T-cell (primary cell): ENCODE data around the gene EPHA10. TPM values are rescaled to one million over a fixed set of nuclear protein-coding genes. Genes with fewer than 3 reads are reported as not detected.

Experiments used
- ATAC-seq, 4 experiments: fragments of 200-7000 bp in 3 of 4; fragments of 150-1000 bp in 1 of 4; cut with Tn5 transposase; replicated peaks in 1 of 4; 1 replicate in 3 of 4; 2 replicates in 1 of 4; pipeline ENCODE4 v1.10.0; 2021; ENCODE audit warnings: moderate library complexity in 3 of 4, mild to moderate bottlenecking in 2 of 4, moderate number of reproducible peaks in 1 of 4
- CTCF ChIA-PET, 2 donors: fragments of 300-600 bp; sonication (Branson Sonifier 250); formaldehyde crosslinking; loops; one replicate each; lab custom pipeline; 2022; ENCODE audit warnings: antibody characterized with exemption in 2 of 2; lab: Charles Lee
- POLR2A ChIA-PET, 2 donors: fragments of 300-600 bp; sonication (Branson Sonifier 250); formaldehyde crosslinking; loops; one replicate each; lab custom pipeline; 2022; ENCODE audit warnings: antibody characterized with exemption in 2 of 2; lab: Charles Lee
- DNase-seq, 35 experiments: peaks; one replicate each; pipeline versions ENCODE4 v3.0.0 to v3.0.0-alpha.2; 2013 to 2023
- H3K27ac ChIP-seq: one replicate; pipeline ENCODE4 v1.5.1; 2013; ENCODE audit warnings: low read length
- H3K27me3 ChIP-seq, 2 experiments: replicated peaks in 1 of 2; 1 replicate in 1 of 2; 2 replicates in 1 of 2; pipeline versions ENCODE4 v1.6.1 to v1.7.0; 2013; ENCODE audit warnings: low read length in 1 of 2, mixed read lengths in 1 of 2; ENCODE audit not compliant: control insufficient read depth in 2 of 2, insufficient read depth in 2 of 2; ENCODE audit errors: extremely low read depth in 1 of 2
- H3K36me3 ChIP-seq, 2 donors: 1 replicate in 1 of 2; 2 replicates in 1 of 2; pipeline versions ENCODE4 v1.6.1 to v1.7.0; 2013; ENCODE audit warnings: low read length in 1 of 2; ENCODE audit not compliant: control insufficient read depth in 2 of 2, insufficient read depth in 1 of 2; ENCODE audit errors: extremely low read depth in 1 of 2
- H3K4me1 ChIP-seq, 2 experiments: 1 replicate in 1 of 2; 2 replicates in 1 of 2; pipeline versions ENCODE4 v1.6.1 to v1.7.0; 2013; ENCODE audit warnings: low read length in 2 of 2, mixed read lengths in 1 of 2; ENCODE audit not compliant: insufficient read depth in 2 of 2, control insufficient read depth in 1 of 2; ENCODE audit errors: extremely low read depth in 1 of 2
- H3K4me3 ChIP-seq, 2 donors: 1 replicate in 1 of 2; 2 replicates in 1 of 2; pipeline versions ENCODE4 v1.5.1 to v1.7.0; 2013; ENCODE audit warnings: mild to moderate bottlenecking in 2 of 2, low read length in 1 of 2, moderate library complexity in 1 of 2; ENCODE audit not compliant: control insufficient read depth in 1 of 2; ENCODE audit errors: extremely low read depth in 1 of 2
- H3K9me3 ChIP-seq: 2 replicates; pipeline ENCODE4 v1.7.0; 2013
- H3K27ac Mint-ChIP-seq, 2 donors: one replicate each; pipeline ENCODE4 v1.8.0; 2020 to 2021; ENCODE audit warnings: mild to moderate bottlenecking in 2 of 2, mixed read lengths in 2 of 2
- H3K27me3 Mint-ChIP-seq, 2 donors: one replicate each; pipeline ENCODE4 v1.8.0; 2021 to 2022; ENCODE audit warnings: mixed read lengths in 2 of 2
- H3K36me3 Mint-ChIP-seq: one replicate; pipeline ENCODE4 v1.8.0; 2021; ENCODE audit warnings: mixed read lengths
- H3K4me1 Mint-ChIP-seq, 3 donors: one replicate each; pipeline ENCODE4 v1.8.0; 2020 to 2022; ENCODE audit warnings: mixed read lengths in 3 of 3, mild to moderate bottlenecking in 1 of 3
- H3K4me3 Mint-ChIP-seq, 3 donors: one replicate each; pipeline ENCODE4 v1.8.0; 2020 to 2022; ENCODE audit warnings: mild to moderate bottlenecking in 3 of 3, mixed read lengths in 3 of 3, moderate library complexity in 3 of 3
- H3K9me3 Mint-ChIP-seq, 3 donors: one replicate each; pipeline ENCODE4 v1.8.0; 2020 to 2022; ENCODE audit warnings: mixed read lengths in 3 of 3
- WGBS: methylation state at CpG from one replicate; pipeline ENCODE4 v1.1.5; 2013; ENCODE audit warnings: missing lambda C conversion rate; ENCODE audit not compliant: insufficient coverage; 5-methylcytosine and 5-hydroxymethylcytosine counted together
- total RNA-seq, 35 experiments: library from RNA in 6 of 35; stranded (reverse) in 6 of 35; fragments of 120-200 nt in 1 of 35; gene quantifications; one replicate each; pipeline versions ENCODE4 v1.2.1 to v1.2.4 and lab custom pipeline; 2013 to 2026

EPHA10 gene
- total RNA-seq, 5 donors from 2014 or later (not counting 1 experiment from before 2014, with no cell fraction given) = 0.35 to 1.4 (median 0.72) TPM; not detected in 2

DNA sequence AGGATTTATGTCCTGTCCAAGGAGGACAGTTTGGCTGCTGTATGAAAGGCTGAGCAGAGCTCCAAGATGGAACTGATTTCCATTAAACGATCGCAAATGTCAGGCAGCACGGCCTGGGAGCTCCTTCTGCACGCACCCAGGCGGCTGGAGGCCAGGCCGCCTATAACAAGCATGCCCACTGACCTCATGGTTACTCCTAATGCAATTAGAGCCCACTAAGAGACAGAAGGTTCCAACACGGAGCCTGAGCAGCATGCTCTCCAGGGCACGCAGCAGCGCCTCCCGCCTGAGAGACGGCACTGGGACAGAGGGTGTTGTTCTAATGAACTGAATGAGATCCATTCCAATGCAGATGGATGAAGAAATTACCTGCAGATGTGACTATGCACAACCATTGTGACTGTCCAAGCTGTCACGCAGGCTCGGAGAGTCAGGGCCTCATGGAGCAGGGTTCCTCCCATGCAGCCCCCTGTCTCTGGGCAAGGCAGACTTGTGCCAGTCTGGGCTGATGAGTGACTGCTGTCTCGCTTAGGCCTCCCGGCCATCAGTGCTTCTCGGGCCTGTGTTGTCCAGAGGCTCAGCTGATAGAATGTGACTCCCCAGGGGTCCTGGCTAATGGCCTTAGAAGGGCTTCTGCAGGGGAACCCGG is 97.8 kb downstream of the EPHA10 start:
- ATAC-seq (no peak), DNase-seq (no peak)
- Histone ChIP-seq H3K4me1 (no peaks in the 10 kb centered on the region), H3K27me3 (peaks cover 0 to 54% of the 10 kb centered on the region in 2 experiments), H3K36me3 (no peaks in the 10 kb centered on the region), H3K9me3 (no peaks in the 10 kb centered on the region), H3K27ac (no peak overlapping the region), H3K4me3 (no peak overlapping the region)
- 89% methylated on average over 17 of the region's 17 CpGs for WGBS
- Mint-ChIP-seq H3K36me3 (no peaks in the 10 kb centered on the region), H3K27me3 (peaks cover 4 to 7% of the 10 kb centered on the region in 2 donors), H3K27ac (no peak overlapping the region), H3K9me3 (no peaks in the 10 kb centered on the region), H3K4me1 (peaks cover 0 to 2% (median 0%) of the 10 kb centered on the region in 3 donors), H3K4me3 (no peak overlapping the region)
- POLR2A ChIA-PET = no interaction called here
- CTCF ChIA-PET = interaction anchor here in 1 of 2 donors (0.7 kb wide), 1 partner anchor 98 kb away, joined by 3 read pairs; no protein-coding TSS in a partner anchor

DNA sequence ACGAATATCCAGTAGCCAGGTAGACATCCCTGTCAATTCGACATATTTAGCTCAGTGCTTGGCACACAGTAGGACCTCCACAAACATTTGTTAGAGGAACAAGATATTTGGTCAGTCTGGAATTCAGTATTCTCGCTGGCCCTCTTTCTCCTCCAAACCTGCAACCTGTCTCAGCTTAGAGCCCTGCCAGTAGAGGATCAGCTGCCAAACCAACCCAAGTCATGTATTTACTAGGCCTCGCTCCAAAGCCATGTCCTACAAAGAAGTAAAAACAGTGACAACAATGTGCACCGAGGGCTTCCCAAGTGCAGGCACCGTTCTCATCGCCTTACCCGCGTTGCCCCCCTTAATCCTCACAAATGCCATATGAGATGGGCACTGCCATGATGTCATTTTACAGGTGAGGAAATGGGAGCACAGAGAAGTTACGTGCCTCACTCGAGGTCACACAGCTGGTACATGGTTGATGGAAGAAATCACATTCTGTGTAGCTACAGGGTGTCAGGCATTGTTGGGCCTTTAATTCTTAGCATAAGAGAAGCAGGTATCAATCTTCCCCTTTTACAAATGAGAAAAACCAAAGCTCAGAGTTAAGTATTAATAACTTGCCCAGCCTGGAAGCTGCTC is 98.6 kb downstream of the EPHA10 start:
- H3K36me3 Mint-ChIP-seq = no peaks in the 10 kb centered on the region
- H3K36me3 ChIP-seq = no peaks in the 10 kb centered on the region
- WGBS = 74% methylated on average over 2 of the region's 11 CpGs
- peaks cover 0 to 49% of the 10 kb centered on the region in 2 experiments for H3K27me3 ChIP-seq
- DNase-seq = no peak
- no peaks in the 10 kb centered on the region for H3K9me3 Mint-ChIP-seq
- H3K9me3 ChIP-seq = no peaks in the 10 kb centered on the region
- no peak overlapping the region for H3K27ac ChIP-seq
- no peak overlapping the region for H3K27ac Mint-ChIP-seq
- H3K4me1 Mint-ChIP-seq = no peaks in the 10 kb centered on the region
- no peaks in the 10 kb centered on the region for H3K4me1 ChIP-seq
- no peak overlapping the region for H3K4me3 ChIP-seq
- ChIA-PET POLR2A (no interaction called here), CTCF (interaction anchor here in 1 of 2 donors (0.7 kb wide), 1 partner anchor 97 kb away, joined by 3 read pairs; no protein-coding TSS in a partner anchor)
- H3K27me3 Mint-ChIP-seq = peaks cover 4% of the 10 kb centered on the region in 2 donors
- H3K4me3 Mint-ChIP-seq = no peak overlapping the region
- no peak for ATAC-seq

Other genes with a start within 250 kb of the EPHA10 start
- gene SNIP1, start 210.8 kb downstream of the EPHA10 start, total RNA-seq = 10 to 100 TPM; 32.5 to 48.0 (median 39.9) TPM
- gene DNALI1, start 208.2 kb downstream of the EPHA10 start, total RNA-seq = under 1 TPM in 3 of 5 donors, not detected in 2; 0.16 to 0.29 (median 0.23) TPM
- gene GNL2, start 169.2 kb downstream of the EPHA10 start, total RNA-seq = 10 to 100 TPM; 39.2 to 52.9 (median 45.8) TPM
- not detected for gene RSPO1, start 130.2 kb downstream of the EPHA10 start, total RNA-seq
- gene CDCA8, start 72.6 kb downstream of the EPHA10 start, total RNA-seq = 1 to 10 TPM in 4 of 5 donors, under 1 TPM in 1; 0.84 to 1.8 (median 1.3) TPM
- 1 to 10 TPM; 1.0 to 4.4 (median 2.8) TPM for gene MANEAL, start 28.7 kb upstream of the EPHA10 start, total RNA-seq
- 10 to 100 TPM; 13.1 to 24.9 (median 15.8) TPM for gene C1orf122, start 42.7 kb upstream of the EPHA10 start, total RNA-seq
- 10 to 100 TPM; 16.0 to 28.2 (median 18.4) TPM for gene YRDC, start 43.1 kb upstream of the EPHA10 start, total RNA-seq
- 10 to 100 TPM; 23.6 to 29.9 (median 24.9) TPM for gene MTF1, start 94.5 kb upstream of the EPHA10 start, total RNA-seq
- gene INPP5B, start 181.9 kb upstream of the EPHA10 start, total RNA-seq = 10 to 100 TPM; 27.9 to 35.8 (median 30.9) TPM
- gene SF3A3, start 224.9 kb upstream of the EPHA10 start, total RNA-seq = 10 to 100 TPM; 45.2 to 69.9 (median 53.0) TPM
- 10 to 100 TPM in 2 of 5 donors, 1 to 10 TPM in 3; 4.1 to 19.3 (median 8.1) TPM for gene FHL3, start 240.4 kb upstream of the EPHA10 start, total RNA-seq
- 10 to 100 TPM in 3 of 5 donors, 1 to 10 TPM in 2; 8.5 to 18.3 (median 15.9) TPM for gene UTP11, start 247.6 kb upstream of the EPHA10 start, total RNA-seq